ENCODE results near the gene C6orf141. TPM values are rescaled to one million over a fixed set of nuclear protein-coding genes. Genes with fewer than 3 reads are reported as not detected.

C6orf141 gene
- total and polyA plus RNA-seq, 2 of the 13 experiments (the other 11 are each of a cell fraction or from before 2014, with no cell fraction given): 0.07 TPM; not detected in 1

GRCh38 chr6:49522710-49523593 is 27.5 kb upstream of the C6orf141 start (continued):
- TF ChIP-seq MBD4 (IDR thresholded peaks at IDR 0.05; ENCODE audit: borderline replicate concordance, low read length) (peak; percentile 88; the same call in 1 of the 2 replicates), ZNF503 (CRISPR knock-in tag; IDR thresholded peaks at IDR 0.05) (peak; percentile 99), NR3C1 (CRISPR knock-in tag; IDR thresholded peaks at IDR 0.05) (no peak), TBX2 (CRISPR knock-in tag; IDR thresholded peaks at IDR 0.05; ENCODE audit: borderline replicate concordance) (peak; percentile 88), PLRG1 (conservative IDR thresholded peaks at IDR 0.05) (no peak), CBX5 (CRISPR knock-in tag; IDR thresholded peaks at IDR 0.05; ENCODE audit: borderline replicate concordance) (peak; percentile 81; the same call in 1 of the 2 replicates), TGIF2 (CRISPR knock-in tag; IDR thresholded peaks at IDR 0.05) (0 out of 2 replicates have a peak, but pooled peaks have one; percentile 52), ZNF33A (CRISPR knock-in tag; IDR thresholded peaks at IDR 0.05; ENCODE audit: borderline replicate concordance) (0 out of 2 replicates have a peak, but pooled peaks have one; percentile 67), RXRA (CRISPR knock-in tag; IDR thresholded peaks at IDR 0.05) (peak; percentile 70; the same call in 1 of the 2 replicates), YEATS4 (CRISPR knock-in tag; IDR thresholded peaks at IDR 0.05; ENCODE audit: borderline replicate concordance) (peak; percentile 77; the same call in 1 of the 2 replicates), HNF1A (IDR thresholded peaks at IDR 0.05; ENCODE audit: low read depth) (peak; percentile 90), HNF1A (CRISPR knock-in tag; IDR thresholded peaks at IDR 0.05; ENCODE audit: borderline replicate concordance) (peak; percentile 93), KAT7 (CRISPR knock-in tag; IDR thresholded peaks at IDR 0.05; ENCODE audit: borderline replicate concordance) (no peak; the same call in 1 of the 2 replicates), NFIC (IDR thresholded peaks at IDR 0.05; ENCODE audit: low read length) (peak; percentile 99), ZFP1 (CRISPR knock-in tag; IDR thresholded peaks at IDR 0.05) (peak; percentile 84; the same call in 1 of the 2 replicates), ZNF576 (CRISPR knock-in tag; IDR thresholded peaks at IDR 0.05) (no peak), ZNF512B (CRISPR knock-in tag; IDR thresholded peaks at IDR 0.05; ENCODE audit: borderline replicate concordance) (no peak), TCF7 (IDR thresholded peaks at IDR 0.05; ENCODE audit: low read depth) (peak; percentile 83), RARA (CRISPR knock-in tag; IDR thresholded peaks at IDR 0.05) (peak; percentile 88)

All from HepG2 (cell line).